Putamen (tissue), 1 donor: Measurements from ENCODE around the gene ANO6.
"Not testable (repeated sequence)": the region's sequence is repeated elsewhere in the genome, so short reads cannot be mapped to it uniquely, and the experiment has no call there.

Experiments
- DNase-seq: peaks from one replicate; pipeline ENCODE4 v3.0.0-alpha.2; 2016; ENCODE audit warnings: low spot score

ANO6 gene

GRCh38 chr12:45348311-45348710 is 132.4 kb downstream of the ANO6 start:
- DNase-seq = no peak

- DNase-seq = no peak
Observed at GRCh38 chr12:45348986-45349385, 133.1 kb downstream of the ANO6 start.

- DNase-seq = no peak
Observed at GRCh38 chr12:45349916-45350315, 134.0 kb downstream of the ANO6 start.

- no peak for DNase-seq
Observed at GRCh38 chr12:45350861-45351260, 135.0 kb downstream of the ANO6 start.

GRCh38 chr12:45351921-45352670 is 136.2 kb downstream of the ANO6 start:
- DNase-seq = peak; percentile 7

GRCh38 chr12:45353944-45354343 is 138.0 kb downstream of the ANO6 start:
- no peak for DNase-seq

GRCh38 chr12:45354399-45354798 is 138.5 kb downstream of the ANO6 start:
- no peak for DNase-seq

- DNase-seq = no peak
Observed at GRCh38 chr12:45355730-45356129, 139.8 kb downstream of the ANO6 start.

GRCh38 chr12:45356822-45357538 is 141.1 kb downstream of the ANO6 start:
- no peak for DNase-seq

GRCh38 chr12:45357539-45358417 is 141.9 kb downstream of the ANO6 start:
- no peak for DNase-seq

GRCh38 chr12:45362291-45362690 is 146.4 kb downstream of the ANO6 start:
- DNase-seq = no peak

GRCh38 chr12:45363903-45364302 is 148.0 kb downstream of the ANO6 start:
- no peak for DNase-seq

GRCh38 chr12:45368841-45369489 is 153.1 kb downstream of the ANO6 start:
- no peak for DNase-seq

GRCh38 chr12:45377815-45378214 is 161.9 kb downstream of the ANO6 start:
- DNase-seq = no peak

- no peak for DNase-seq
Observed at GRCh38 chr12:45379261-45379660, 163.4 kb downstream of the ANO6 start.

GRCh38 chr12:45381351-45381750 is 165.5 kb downstream of the ANO6 start:
- no peak for DNase-seq

- no peak for DNase-seq
Observed at GRCh38 chr12:45388545-45388944, 172.7 kb downstream of the ANO6 start.

- no peak for DNase-seq
Observed at GRCh38 chr12:45389426-45389825, 173.5 kb downstream of the ANO6 start.

GRCh38 chr12:45397499-45397898 is 181.6 kb downstream of the ANO6 start:
- not testable (repeated sequence) for DNase-seq

GRCh38 chr12:45398552-45398951 is 182.7 kb downstream of the ANO6 start:
- DNase-seq = no peak

GRCh38 chr12:45400991-45401390 is 185.1 kb downstream of the ANO6 start:
- DNase-seq = no peak

- no peak for DNase-seq
Observed at GRCh38 chr12:45402288-45402687, 186.4 kb downstream of the ANO6 start.
